Mesothelial cell of epicardium (in vitro differentiated cells): ENCODE data around the gene CPLX1. TPM values are rescaled to one million over a fixed set of nuclear protein-coding genes. Genes with fewer than 3 reads are reported as not detected.
"Not testable (repeated sequence)": the region's sequence is repeated elsewhere in the genome, so short reads cannot be mapped to it uniquely, and the experiment has no call there.

Experiments used
- DNase-seq, 2 experiments: peaks; one replicate each; pipeline ENCODE4 v3.0.0; 2021; ENCODE audit warnings: low spot score in 2 of 2; ENCODE audit not compliant: unreplicated experiment in 2 of 2
- H3K27ac Mint-ChIP-seq: 2 replicates; pipeline ENCODE4 v1.8.0; 2021; ENCODE audit warnings: mixed read lengths
- H3K27me3 Mint-ChIP-seq: 2 replicates; pipeline ENCODE4 v1.8.0; 2021; ENCODE audit warnings: low read depth, mixed read lengths
- H3K36me3 Mint-ChIP-seq: 2 replicates; pipeline ENCODE4 v1.8.0; 2021; ENCODE audit warnings: mixed read lengths
- H3K4me1 Mint-ChIP-seq: 2 replicates; pipeline ENCODE4 v1.8.0; 2021; ENCODE audit warnings: mixed read lengths
- H3K4me3 Mint-ChIP-seq: 2 replicates; pipeline ENCODE4 v1.8.0; 2021; ENCODE audit warnings: mild to moderate bottlenecking, moderate library complexity, mixed read lengths
- H3K9me3 Mint-ChIP-seq: 2 replicates; pipeline ENCODE4 v1.8.0; 2021; ENCODE audit warnings: mixed read lengths
- CTCF ChIP-seq: fragments of 200-600 bp; sonication (generic); IDR thresholded peaks from one replicate; pipeline ENCODE4 v1.5.0; 2021; ENCODE audit warnings: antibody characterized with exemption; ENCODE audit not compliant: unreplicated experiment
- total RNA-seq: library from RNA; stranded (reverse); gene quantifications from 3 replicates; pipeline ENCODE4 v1.2.1, GENCODE V29; 2021

The CPLX1 gene
- total RNA-seq, 1 donor from 2014 or later = 4.6 TPM

GRCh38 chr4:776743-777441 lies 49.0 kb downstream of the CPLX1 start:
- Mint-ChIP-seq H3K36me3 (peaks cover 43% of the 10 kb centered on the region), H3K27ac (peak overlapping the region; percentile 67)

GRCh38 chr4:775485-775884 lies 50.4 kb downstream of the CPLX1 start:
- not testable (repeated sequence) for H3K9me3 Mint-ChIP-seq, H3K27me3 Mint-ChIP-seq, H3K27ac Mint-ChIP-seq, DNase-seq, H3K4me3 Mint-ChIP-seq
- peaks cover 18% of the 10 kb centered on the region for H3K4me1 Mint-ChIP-seq
- peaks cover 41% of the 10 kb centered on the region for H3K36me3 Mint-ChIP-seq

More at GRCh38 chr4:776743-777441, 49.0 kb downstream of the CPLX1 start:
- no peak for DNase-seq
- H3K27me3 Mint-ChIP-seq = no peaks in the 10 kb centered on the region
- no peak overlapping the region for H3K4me3 Mint-ChIP-seq
- H3K9me3 Mint-ChIP-seq = no peaks in the 10 kb centered on the region
- peaks cover 20% of the 10 kb centered on the region for H3K4me1 Mint-ChIP-seq
- no peak for TF ChIP-seq CTCF

GRCh38 chr4:774419-775092 lies 51.4 kb downstream of the CPLX1 start:
- not testable (repeated sequence) for H3K4me1 Mint-ChIP-seq, DNase-seq, H3K4me3 Mint-ChIP-seq, H3K9me3 Mint-ChIP-seq, H3K27ac Mint-ChIP-seq, H3K27me3 Mint-ChIP-seq
- peaks cover 40% of the 10 kb centered on the region for H3K36me3 Mint-ChIP-seq

GRCh38 chr4:773214-773613 lies 52.7 kb downstream of the CPLX1 start:
- peaks cover 8% of the 10 kb centered on the region for H3K4me1 Mint-ChIP-seq
- H3K27me3 Mint-ChIP-seq = no peaks in the 10 kb centered on the region
- H3K36me3 Mint-ChIP-seq = peaks cover 41% of the 10 kb centered on the region
- no peak for DNase-seq
- no peak overlapping the region for H3K27ac Mint-ChIP-seq
- H3K9me3 Mint-ChIP-seq = no peaks in the 10 kb centered on the region
- H3K4me3 Mint-ChIP-seq = no peak overlapping the region
- no peak for TF ChIP-seq CTCF

GRCh38 chr4:772776-773175 lies 53.2 kb downstream of the CPLX1 start:
- Mint-ChIP-seq H3K27me3 (no peaks in the 10 kb centered on the region), H3K27ac (no peak overlapping the region), H3K4me1 (peaks cover 8% of the 10 kb centered on the region), H3K4me3 (no peak overlapping the region), H3K9me3 (no peaks in the 10 kb centered on the region), H3K36me3 (peaks cover 36% of the 10 kb centered on the region)
- DNase-seq = no peak
- TF ChIP-seq CTCF = no peak

- Mint-ChIP-seq H3K4me3 (no peak overlapping the region), H3K27me3 (no peaks in the 10 kb centered on the region)
These were observed 53.8 kb downstream of the CPLX1 start for GRCh38 chr4:772118-772517.

More at GRCh38 chr4:772118-772517, 53.8 kb downstream of the CPLX1 start:
- Mint-ChIP-seq H3K9me3 (no peaks in the 10 kb centered on the region), H3K4me1 (peaks cover 8% of the 10 kb centered on the region), H3K36me3 (peaks cover 35% of the 10 kb centered on the region), H3K27ac (peak overlapping the region; percentile 72)
- no peak for TF ChIP-seq CTCF
- DNase-seq = no peak
